GM12892 (cell line): Measurements from ENCODE around the gene GNL3.
"Not testable (repeated sequence)": the region's sequence is repeated elsewhere in the genome, so short reads cannot be mapped to it uniquely, and the experiment has no call there.

Experiments used
- DNase-seq: peaks from one replicate; pipeline ENCODE4 v3.0.0; 2011; ENCODE audit not compliant: insufficient read length
- FAIRE-seq: peaks from 2 replicates; lab custom pipeline; 2011; peaks lifted over from hg19 to GRCh38; lab: Jason Lieb, UNC
- POLR2A ChIP-seq: IDR thresholded peaks from 2 replicates; pipeline ENCODE4 v1.6.1; 2011; ENCODE audit warnings: low read depth, low read length, control low read depth
- POLR2AphosphoS5 ChIP-seq: IDR thresholded peaks from 2 replicates; pipeline ENCODE4 v1.6.1; 2011; ENCODE audit warnings: low read depth, low read length, control low read depth
- TAF1 ChIP-seq: IDR thresholded peaks from 2 replicates; pipeline ENCODE4 v1.6.1; 2011; ENCODE audit warnings: low read depth, mild to moderate bottlenecking, control low read depth, low read length, borderline replicate concordance

Gene GNL3

GRCh38 chr3:52714335-52715302 is 28.8 kb downstream of the GNL3 start:
- DNase-seq (no peak), FAIRE-seq (no peak)
- TF ChIP-seq POLR2A (no peak), POLR2AphosphoS5 (no peak), TAF1 (no peak)

- FAIRE-seq (no peak), DNase-seq (no peak)
- TF ChIP-seq TAF1 (no peak), POLR2A (no peak), POLR2AphosphoS5 (no peak)
Observed at GRCh38 chr3:52715714-52716305, 30.0 kb downstream of the GNL3 start.

GRCh38 chr3:52719618-52720017 is 33.8 kb downstream of the GNL3 start:
- no peak for DNase-seq
- no peak for FAIRE-seq
- no peak for TF ChIP-seq TAF1
- TF ChIP-seq POLR2A: no peak
- TF ChIP-seq POLR2AphosphoS5: no peak

GRCh38 chr3:52721002-52721729 is 35.3 kb downstream of the GNL3 start:
- TF ChIP-seq TAF1: no peak
- TF ChIP-seq POLR2A: no peak
- no peak for TF ChIP-seq POLR2AphosphoS5
- DNase-seq (no peak), FAIRE-seq (peak; percentile 99)

GRCh38 chr3:52721730-52722008 is 35.8 kb downstream of the GNL3 start:
- TF ChIP-seq POLR2A (no peak), POLR2AphosphoS5 (no peak)
- DNase-seq (no peak), FAIRE-seq (no peak)

GRCh38 chr3:52722491-52722890 is 36.7 kb downstream of the GNL3 start:
- no peak for FAIRE-seq
- no peak for DNase-seq
- no peak for TF ChIP-seq POLR2A
- no peak for TF ChIP-seq POLR2AphosphoS5
- TF ChIP-seq TAF1: no peak

- no peak for DNase-seq
- no peak for FAIRE-seq
Observed at GRCh38 chr3:52723935-52724334, 38.1 kb downstream of the GNL3 start.

GRCh38 chr3:52724511-52724910 is 38.7 kb downstream of the GNL3 start:
- DNase-seq (no peak), FAIRE-seq (no peak)
- TF ChIP-seq POLR2A: no peak

More at GRCh38 chr3:52723935-52724334, 38.1 kb downstream of the GNL3 start:
- TF ChIP-seq TAF1: no peak
- no peak for TF ChIP-seq POLR2A

- FAIRE-seq, DNase-seq: not testable (repeated sequence)
Observed at GRCh38 chr3:52728753-52729152, 42.9 kb downstream of the GNL3 start.

- DNase-seq: no peak
- TF ChIP-seq TAF1 (no peak), POLR2AphosphoS5 (no peak), POLR2A (no peak)
- FAIRE-seq: peak; percentile 83
Observed at GRCh38 chr3:52730681-52731080, 44.8 kb downstream of the GNL3 start.

- DNase-seq (no peak), FAIRE-seq (peak; percentile 48)
- TF ChIP-seq TAF1: no peak
- TF ChIP-seq POLR2A: no peak
- TF ChIP-seq POLR2AphosphoS5: no peak
Observed at GRCh38 chr3:52731590-52731989, 45.8 kb downstream of the GNL3 start.

- DNase-seq (no peak), FAIRE-seq (peak; percentile 80)
- no peak for TF ChIP-seq POLR2A
- no peak for TF ChIP-seq TAF1
Observed at GRCh38 chr3:52733256-52733891, 47.5 kb downstream of the GNL3 start.
